T-helper 1 cell treated with Interleukin-12 subunit alpha and Interleukin-12 subunit beta and Interleukin-4 antibody, amounts not matched to agents 30 μg/mL and 1 μg/mL, for 36 hours (primary cell): Measurements from ENCODE around the gene A1CF.
"Not testable (repeated sequence)": the region's sequence is repeated elsewhere in the genome, so short reads cannot be mapped to it uniquely, and the experiment has no call there.

ENCODE experiments used
- H3K27ac Mint-ChIP-seq: one replicate; pipeline ENCODE4 v1.8.0; 2021; ENCODE audit warnings: mild to moderate bottlenecking, mixed read lengths
- H3K27me3 Mint-ChIP-seq: one replicate; pipeline ENCODE4 v1.8.0; 2021; ENCODE audit warnings: low read depth, mixed read lengths
- H3K36me3 Mint-ChIP-seq: one replicate; pipeline ENCODE4 v1.8.0; 2021; ENCODE audit warnings: low read depth, mixed read lengths
- H3K4me1 Mint-ChIP-seq: one replicate; pipeline ENCODE4 v1.8.0; 2021; ENCODE audit warnings: low read depth, mixed read lengths
- H3K4me3 Mint-ChIP-seq: one replicate; pipeline ENCODE4 v1.8.0; 2021; ENCODE audit warnings: mild to moderate bottlenecking, moderate library complexity, mixed read lengths
- H3K9me3 Mint-ChIP-seq: one replicate; pipeline ENCODE4 v1.8.0; 2021; ENCODE audit warnings: mixed read lengths

A1CF gene

GRCh38 chr10:50884302-50884701, 1.1 kb downstream of the A1CF start:
- peaks cover 6% of the 10 kb centered on the region for H3K27me3 Mint-ChIP-seq
- H3K9me3 Mint-ChIP-seq: no peaks in the 10 kb centered on the region
- H3K4me3 Mint-ChIP-seq: no peak overlapping the region
- H3K36me3 Mint-ChIP-seq: no peaks in the 10 kb centered on the region
- H3K27ac Mint-ChIP-seq: no peak overlapping the region
- H3K4me1 Mint-ChIP-seq: no peaks in the 10 kb centered on the region

GRCh38 chr10:50883629-50884028, 1.8 kb downstream of the A1CF start:
- Mint-ChIP-seq H3K4me3 (no peak overlapping the region), H3K27me3 (peaks cover 4% of the 10 kb centered on the region), H3K36me3 (no peaks in the 10 kb centered on the region), H3K4me1 (no peaks in the 10 kb centered on the region), H3K27ac (no peak overlapping the region), H3K9me3 (no peaks in the 10 kb centered on the region)

GRCh38 chr10:50882540-50882983, 2.9 kb downstream of the A1CF start:
- H3K27me3 Mint-ChIP-seq: peaks cover 4% of the 10 kb centered on the region

GRCh38 chr10:50881046-50881445, 4.4 kb downstream of the A1CF start:
- not testable (repeated sequence) for H3K36me3 Mint-ChIP-seq, H3K27ac Mint-ChIP-seq, H3K9me3 Mint-ChIP-seq, H3K4me1 Mint-ChIP-seq, H3K4me3 Mint-ChIP-seq, H3K27me3 Mint-ChIP-seq

More at GRCh38 chr10:50882540-50882983, 2.9 kb downstream of the A1CF start:
- H3K9me3 Mint-ChIP-seq: no peaks in the 10 kb centered on the region
- H3K4me1 Mint-ChIP-seq: no peaks in the 10 kb centered on the region
- H3K4me3 Mint-ChIP-seq: no peak overlapping the region
- no peaks in the 10 kb centered on the region for H3K36me3 Mint-ChIP-seq
- no peak overlapping the region for H3K27ac Mint-ChIP-seq

GRCh38 chr10:50876429-50876828, 9.0 kb downstream of the A1CF start:
- no peaks in the 10 kb centered on the region for H3K4me1 Mint-ChIP-seq
- H3K27me3 Mint-ChIP-seq: no peaks in the 10 kb centered on the region
- no peaks in the 10 kb centered on the region for H3K36me3 Mint-ChIP-seq
- no peak overlapping the region for H3K4me3 Mint-ChIP-seq
- H3K9me3 Mint-ChIP-seq: no peaks in the 10 kb centered on the region
- no peak overlapping the region for H3K27ac Mint-ChIP-seq

GRCh38 chr10:50874723-50875122, 10.7 kb downstream of the A1CF start:
- no peaks in the 10 kb centered on the region for H3K4me1 Mint-ChIP-seq
- no peaks in the 10 kb centered on the region for H3K36me3 Mint-ChIP-seq
- H3K4me3 Mint-ChIP-seq: no peak overlapping the region
- H3K9me3 Mint-ChIP-seq: no peaks in the 10 kb centered on the region
- H3K27ac Mint-ChIP-seq: no peak overlapping the region
- H3K27me3 Mint-ChIP-seq: no peaks in the 10 kb centered on the region

GRCh38 chr10:50866317-50866716, 19.1 kb downstream of the A1CF start:
- Mint-ChIP-seq H3K27ac (no peak overlapping the region), H3K4me1 (no peaks in the 10 kb centered on the region), H3K27me3 (peaks cover 12% of the 10 kb centered on the region), H3K36me3 (no peaks in the 10 kb centered on the region), H3K9me3 (no peaks in the 10 kb centered on the region), H3K4me3 (no peak overlapping the region)

GRCh38 chr10:50862719-50863118, 22.7 kb downstream of the A1CF start:
- Mint-ChIP-seq H3K9me3 (no peaks in the 10 kb centered on the region), H3K36me3 (no peaks in the 10 kb centered on the region), H3K27me3 (peaks cover 12% of the 10 kb centered on the region), H3K4me3 (no peak overlapping the region), H3K27ac (no peak overlapping the region), H3K4me1 (no peaks in the 10 kb centered on the region)

GRCh38 chr10:50861370-50861769, 24.1 kb downstream of the A1CF start:
- Mint-ChIP-seq H3K9me3 (no peaks in the 10 kb centered on the region), H3K27me3 (peaks cover 10% of the 10 kb centered on the region), H3K4me1 (no peaks in the 10 kb centered on the region), H3K36me3 (no peaks in the 10 kb centered on the region), H3K4me3 (no peak overlapping the region), H3K27ac (no peak overlapping the region)

- Mint-ChIP-seq H3K4me1 (no peaks in the 10 kb centered on the region), H3K9me3 (no peaks in the 10 kb centered on the region)
Observed at GRCh38 chr10:50857579-50857978, 27.8 kb downstream of the A1CF start.

GRCh38 chr10:50855461-50855860, 30.0 kb downstream of the A1CF start:
- no peak overlapping the region for H3K4me3 Mint-ChIP-seq
- H3K4me1 Mint-ChIP-seq: no peaks in the 10 kb centered on the region
- no peak overlapping the region for H3K27ac Mint-ChIP-seq
- peaks cover 13% of the 10 kb centered on the region for H3K27me3 Mint-ChIP-seq
- H3K36me3 Mint-ChIP-seq: no peaks in the 10 kb centered on the region
- H3K9me3 Mint-ChIP-seq: no peaks in the 10 kb centered on the region

More at GRCh38 chr10:50857579-50857978, 27.8 kb downstream of the A1CF start:
- Mint-ChIP-seq H3K36me3 (no peaks in the 10 kb centered on the region), H3K4me3 (no peak overlapping the region), H3K27ac (no peak overlapping the region), H3K27me3 (peaks cover 9% of the 10 kb centered on the region)

- no peaks in the 10 kb centered on the region for H3K36me3 Mint-ChIP-seq
- H3K27me3 Mint-ChIP-seq: peaks cover 13% of the 10 kb centered on the region
- no peaks in the 10 kb centered on the region for H3K4me1 Mint-ChIP-seq
- H3K9me3 Mint-ChIP-seq: no peaks in the 10 kb centered on the region
- no peak overlapping the region for H3K4me3 Mint-ChIP-seq
- no peak overlapping the region for H3K27ac Mint-ChIP-seq
Observed at GRCh38 chr10:50855015-50855414, 30.4 kb downstream of the A1CF start.

- Mint-ChIP-seq H3K4me1 (no peaks in the 10 kb centered on the region), H3K9me3 (no peaks in the 10 kb centered on the region), H3K27ac (no peak overlapping the region)
Observed at GRCh38 chr10:50853557-50853956, 31.9 kb downstream of the A1CF start.

GRCh38 chr10:50851884-50852671, 33.3 kb downstream of the A1CF start:
- no peaks in the 10 kb centered on the region for H3K36me3 Mint-ChIP-seq
- H3K4me1 Mint-ChIP-seq: no peaks in the 10 kb centered on the region
- H3K9me3 Mint-ChIP-seq: no peaks in the 10 kb centered on the region
- H3K27me3 Mint-ChIP-seq: peaks cover 12% of the 10 kb centered on the region
- no peak overlapping the region for H3K27ac Mint-ChIP-seq
- H3K4me3 Mint-ChIP-seq: no peak overlapping the region

More at GRCh38 chr10:50853557-50853956, 31.9 kb downstream of the A1CF start:
- H3K4me3 Mint-ChIP-seq: no peak overlapping the region
- H3K36me3 Mint-ChIP-seq: no peaks in the 10 kb centered on the region
- peaks cover 16% of the 10 kb centered on the region for H3K27me3 Mint-ChIP-seq

- H3K27ac Mint-ChIP-seq: no peak overlapping the region
- peaks cover 17% of the 10 kb centered on the region for H3K27me3 Mint-ChIP-seq
- H3K4me3 Mint-ChIP-seq: no peak overlapping the region
- H3K4me1 Mint-ChIP-seq: no peaks in the 10 kb centered on the region
- H3K9me3 Mint-ChIP-seq: no peaks in the 10 kb centered on the region
- H3K36me3 Mint-ChIP-seq: no peaks in the 10 kb centered on the region
Observed at GRCh38 chr10:50850578-50851230, 34.7 kb downstream of the A1CF start.
